ENCODE data around the gene TNNI3.
"Not testable (repeated sequence)": the region's sequence is repeated elsewhere in the genome, so short reads cannot be mapped to it uniquely, and the experiment has no call there.

Gene TNNI3

GRCh38 chr19:55178781-55179599 lies 21.5 kb upstream of the TNNI3 start:
- FAIRE-seq, result no peak
- DNase-seq (ENCODE audit: insufficient read length, low spot score), result peak; percentile 90
- TF ChIP-seq POLR2A (IDR thresholded peaks at IDR 0.05; ENCODE audit: low read depth, low read length), result no peak

DNA sequence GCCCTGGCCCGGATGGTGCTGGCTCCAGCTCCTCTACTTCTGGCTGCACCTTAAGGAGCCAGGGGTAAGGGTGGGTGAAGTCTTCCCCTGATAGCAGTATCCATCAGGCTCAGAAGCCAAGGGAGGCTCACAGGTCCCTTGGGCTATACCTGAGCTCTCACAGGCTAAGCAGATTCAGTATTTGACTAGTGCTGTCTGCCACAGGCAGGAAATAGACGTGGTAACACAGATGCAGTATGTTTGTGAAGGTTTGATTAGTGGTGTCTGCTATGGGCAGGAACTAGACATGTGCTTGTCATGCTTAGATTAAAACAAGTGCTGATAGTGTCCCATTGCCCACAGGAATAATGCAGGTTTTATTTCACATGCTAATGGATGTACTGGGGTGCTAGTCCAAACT lies 18.5 kb upstream of the TNNI3 start:
- TF ChIP-seq POLR2A (IDR thresholded peaks at IDR 0.05; ENCODE audit: low read depth, low read length), result no peak
- DNase-seq (ENCODE audit: insufficient read length, low spot score) (no peak), FAIRE-seq (no peak)

DNA sequence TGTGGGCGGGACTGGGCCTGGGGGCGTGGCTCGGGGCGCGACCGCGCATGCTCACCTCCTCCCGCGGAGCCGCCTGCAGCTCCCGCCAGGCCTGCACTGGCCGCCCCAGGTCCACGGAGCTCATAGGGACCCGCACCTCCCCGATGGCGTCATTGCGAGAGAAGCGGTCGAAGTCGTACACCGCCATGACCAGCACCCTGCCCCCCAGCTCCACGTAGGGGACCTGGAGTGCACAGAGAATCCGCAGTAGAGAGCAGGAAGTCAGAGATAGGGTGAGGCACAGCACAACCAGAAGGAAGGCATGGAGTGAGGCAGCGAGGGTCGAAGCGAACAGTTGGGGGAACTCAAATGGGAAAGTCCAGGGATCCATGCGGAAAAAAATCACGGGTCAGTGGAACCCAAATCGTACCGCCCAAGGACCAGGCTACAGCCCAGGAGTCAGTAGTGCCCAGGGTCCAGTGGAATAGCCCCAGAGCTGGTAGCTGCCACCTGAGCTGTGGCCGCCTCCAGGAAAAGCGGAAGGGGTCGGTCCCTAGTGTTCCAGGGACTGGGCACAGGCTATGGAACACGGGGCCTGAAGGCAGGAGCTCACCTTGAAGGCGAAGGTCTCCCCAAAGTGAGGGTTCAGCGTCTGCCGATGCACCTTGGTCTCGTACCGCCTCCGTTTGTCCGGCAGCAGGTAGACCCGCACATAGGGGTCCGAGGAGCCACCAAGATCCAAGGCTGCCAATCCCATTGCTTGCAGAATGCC lies 17.8 kb upstream of the TNNI3 start:
- FAIRE-seq, result no peak
- no peak for TF ChIP-seq POLR2A (IDR thresholded peaks at IDR 0.05; ENCODE audit: low read depth, low read length)
- no peak for DNase-seq (ENCODE audit: insufficient read length, low spot score)

DNA sequence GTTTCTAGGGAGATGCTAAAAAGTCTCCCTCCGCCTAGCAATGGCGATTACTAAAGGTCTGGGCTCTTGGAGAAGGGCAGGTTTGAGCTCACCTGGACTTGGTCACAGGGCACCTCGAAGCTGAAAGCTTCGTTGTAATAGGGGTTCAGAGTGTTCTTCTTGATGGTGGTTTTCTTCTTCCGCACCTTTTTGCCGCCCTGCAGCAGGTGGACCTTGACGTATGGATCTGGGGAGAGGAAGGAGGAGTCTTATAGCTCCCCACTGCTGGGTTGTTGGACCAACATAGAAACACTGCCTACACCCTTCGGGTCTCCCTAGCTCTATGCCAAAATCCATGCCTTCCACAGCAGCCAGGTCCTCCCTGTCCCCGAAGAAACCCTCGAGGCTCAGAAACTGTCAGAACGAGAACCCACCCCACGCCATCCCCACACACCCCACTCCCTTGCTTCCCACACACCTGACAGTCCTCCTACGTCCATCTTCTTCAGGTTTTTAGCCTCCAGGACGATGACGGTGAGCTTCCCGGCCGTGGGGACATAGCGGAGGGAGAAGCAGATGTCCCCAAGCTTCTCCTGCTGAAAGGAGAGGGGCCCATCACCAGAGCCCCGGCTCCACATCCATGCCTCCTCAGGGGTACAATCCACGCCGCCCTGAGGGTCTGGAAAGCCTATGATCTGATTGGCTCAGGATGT lies 17.0 kb upstream of the TNNI3 start:
- TF ChIP-seq POLR2A (IDR thresholded peaks at IDR 0.05; ENCODE audit: low read depth, low read length), result no peak
- DNase-seq (ENCODE audit: insufficient read length, low spot score) (no peak), FAIRE-seq (no peak)

DNA sequence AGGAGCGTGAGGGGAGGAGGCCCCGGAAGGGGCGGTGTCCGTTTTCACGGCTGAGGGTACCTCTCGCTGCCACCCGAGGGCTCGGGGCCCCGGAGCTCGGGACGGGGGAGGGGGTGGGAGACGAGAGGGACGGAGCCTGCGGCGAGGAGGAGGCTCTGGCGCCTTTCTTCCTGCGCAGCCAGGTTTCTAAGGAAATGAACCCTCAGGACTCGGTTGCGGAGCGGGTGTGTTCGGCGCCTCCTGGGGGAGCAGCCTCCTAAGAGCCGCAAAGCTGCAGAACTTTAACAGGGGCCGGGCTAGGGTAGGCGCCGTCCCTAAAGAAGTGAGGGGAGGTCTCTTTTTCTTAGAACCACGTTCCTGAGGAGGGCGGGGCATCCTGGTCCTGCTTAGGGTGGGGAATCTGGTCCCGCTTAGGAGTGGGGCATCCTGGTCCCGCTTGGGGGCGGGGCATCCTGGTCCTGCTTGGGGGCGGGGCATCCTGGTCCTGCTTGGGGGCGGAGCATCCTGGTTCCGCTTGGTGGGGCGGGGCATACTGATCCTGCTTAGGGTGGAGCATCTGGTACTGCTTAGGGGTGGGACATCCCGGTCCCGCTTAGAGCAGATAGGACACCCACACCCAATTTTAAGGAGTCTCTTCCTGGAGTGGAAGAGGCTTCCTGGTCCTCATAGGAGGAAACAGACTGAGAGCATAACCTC lies 16.3 kb upstream of the TNNI3 start:
- TF ChIP-seq POLR2A (IDR thresholded peaks at IDR 0.05; ENCODE audit: low read depth, low read length), result 0 out of 2 replicates have a peak, but pooled peaks have one; percentile 25
- peak; percentile 97 for DNase-seq (ENCODE audit: insufficient read length, low spot score)
- FAIRE-seq, result no peak

DNA sequence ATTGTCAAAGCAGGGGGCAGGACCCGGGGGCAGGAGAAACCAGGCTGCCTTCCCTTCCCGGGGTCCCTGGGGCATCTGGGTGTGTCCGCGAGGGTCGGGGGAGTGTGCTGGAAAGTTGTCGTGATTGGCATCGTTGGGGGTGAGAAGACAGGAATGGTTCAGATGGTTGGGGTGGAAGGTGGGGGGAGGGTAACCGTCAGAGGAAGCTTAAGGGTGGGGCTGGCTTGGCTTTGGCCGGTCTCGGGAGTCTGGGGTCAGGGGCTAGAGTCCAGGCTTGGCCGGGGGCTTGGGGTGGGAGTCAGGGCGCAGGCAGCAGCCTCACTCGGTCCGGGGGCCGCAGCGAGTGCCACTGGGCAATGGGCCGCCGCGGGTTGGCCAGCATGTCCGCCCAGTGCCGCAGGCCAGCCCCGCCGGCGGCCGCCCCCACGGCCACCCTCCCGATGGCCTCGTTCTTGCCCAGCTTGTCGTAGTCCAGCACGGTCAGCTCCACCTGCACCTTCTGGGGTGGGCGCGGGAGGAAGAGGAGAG lies 15.7 kb upstream of the TNNI3 start:
- no peak for TF ChIP-seq POLR2A (IDR thresholded peaks at IDR 0.05; ENCODE audit: low read depth, low read length)
- DNase-seq (ENCODE audit: insufficient read length, low spot score) (no peak), FAIRE-seq (no peak)

DNA sequence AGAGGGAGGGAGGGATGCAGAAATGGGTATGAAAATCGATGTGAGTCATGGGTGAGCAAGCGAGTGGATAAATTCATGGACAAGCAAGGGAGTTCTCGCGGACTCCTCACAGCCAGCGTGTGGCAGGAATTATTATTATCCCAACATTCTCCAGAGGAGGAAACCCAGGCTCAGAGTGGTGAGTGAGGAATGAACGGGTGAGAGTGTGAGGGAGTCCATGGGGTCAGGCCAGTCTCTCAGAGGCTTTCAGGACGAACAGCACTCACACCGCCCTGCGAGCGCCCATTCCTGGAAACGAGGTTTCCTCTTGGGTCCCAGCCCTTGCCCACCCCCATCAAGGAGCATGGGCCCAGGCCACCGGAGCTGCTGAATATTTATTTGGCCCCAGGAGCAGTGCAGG lies 15.2 kb upstream of the TNNI3 start:
- FAIRE-seq (no peak), DNase-seq (ENCODE audit: insufficient read length, low spot score) (peak; percentile 93)
- TF ChIP-seq POLR2A (IDR thresholded peaks at IDR 0.05; ENCODE audit: low read depth, low read length), result peak; percentile 33; the same call in 1 of the 2 replicates

DNA sequence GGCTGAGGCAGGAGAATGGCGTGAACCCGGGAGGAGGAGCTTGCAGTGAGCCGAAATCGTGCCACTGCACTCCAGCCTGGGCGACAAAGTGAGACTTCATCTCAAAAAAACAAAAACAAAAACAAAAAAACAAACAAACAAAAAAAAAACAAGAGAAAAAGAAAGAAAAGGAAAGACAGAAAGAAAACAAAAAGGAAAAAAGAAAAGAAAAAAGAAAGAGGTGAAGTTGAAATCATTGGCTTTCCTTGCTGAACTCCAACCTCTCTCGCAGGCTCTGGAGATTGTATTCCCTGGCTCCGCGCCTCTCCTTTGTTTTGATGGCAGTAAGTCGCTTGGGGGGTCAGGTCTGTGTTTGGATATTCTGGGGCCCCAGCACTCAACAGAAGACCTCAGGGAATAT lies 14.8 kb upstream of the TNNI3 start:
- not testable (repeated sequence) for FAIRE-seq

DNA sequence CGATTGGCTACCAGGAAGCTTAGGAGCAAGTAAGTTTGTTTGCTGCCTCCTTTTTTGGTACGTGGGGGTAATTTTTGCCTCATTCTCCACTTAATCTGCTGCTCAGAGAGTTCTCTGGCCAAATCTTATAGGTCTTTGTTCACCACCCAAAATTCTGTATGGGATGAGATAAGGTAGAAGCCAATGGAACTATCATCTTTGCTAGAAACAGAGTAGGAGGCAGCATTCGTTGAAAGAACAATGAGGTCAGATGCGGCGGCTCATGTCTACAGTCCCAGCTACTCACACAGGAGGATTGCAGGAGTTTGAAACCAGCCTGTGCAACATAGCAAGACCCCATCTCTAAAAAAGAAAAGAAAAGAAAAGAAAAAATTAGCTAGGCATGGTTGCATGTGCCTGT lies 13.9 kb upstream of the TNNI3 start:
- FAIRE-seq (no peak), DNase-seq (ENCODE audit: insufficient read length, low spot score) (no peak)
- TF ChIP-seq POLR2A (IDR thresholded peaks at IDR 0.05; ENCODE audit: low read depth, low read length), result no peak

More for the DNA sequence above, 14.8 kb upstream of the TNNI3 start:
- DNase-seq (ENCODE audit: insufficient read length, low spot score), result not testable (repeated sequence)

DNA sequence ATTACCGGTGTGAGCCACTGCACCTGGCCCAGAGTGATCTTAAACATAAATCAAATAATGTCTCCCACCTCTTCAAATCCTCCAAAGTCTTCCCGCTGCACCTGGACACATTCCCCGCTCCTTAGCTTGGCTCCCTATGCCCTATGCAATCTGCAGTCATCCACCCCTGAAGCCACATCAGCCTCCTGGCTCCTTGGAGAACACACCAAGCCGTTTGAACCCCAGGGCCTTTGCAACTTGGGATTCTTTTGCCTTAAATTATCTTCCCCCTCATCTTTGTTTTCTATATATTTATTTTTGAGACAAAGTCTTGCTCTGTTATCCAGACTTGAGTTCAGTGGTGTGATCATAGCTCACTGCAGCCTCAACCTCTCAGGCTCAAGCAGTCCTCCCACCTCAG lies 11.6 kb upstream of the TNNI3 start:
- FAIRE-seq (no peak), DNase-seq (ENCODE audit: insufficient read length, low spot score) (no peak)
- no peak for TF ChIP-seq POLR2A (IDR thresholded peaks at IDR 0.05; ENCODE audit: low read depth, low read length)

GRCh38 chr19:55166530-55167268 lies 9.2 kb upstream of the TNNI3 start, which contains the start of gene DNAAF3:
DNAAF3 (minus strand) TSS chr19:55166613; CDS start chr19:55166413, 200 bp downstream.
- TF ChIP-seq POLR2A (IDR thresholded peaks at IDR 0.05; ENCODE audit: low read depth, low read length), result peak; percentile 42
- peak; percentile 100 for DNase-seq (ENCODE audit: insufficient read length, low spot score)
- peak; percentile 66 for FAIRE-seq

- DNase-seq (ENCODE audit: insufficient read length, low spot score), result peak; percentile 93
- TF ChIP-seq POLR2A (IDR thresholded peaks at IDR 0.05; ENCODE audit: low read depth, low read length), result no peak
- no peak for FAIRE-seq
These were observed 8.5 kb upstream of the TNNI3 start for GRCh38 chr19:55165952-55166529.
